HG03135 (cell line): Measurements from ENCODE around the gene NIPAL1.

Experiments
- ATAC-seq: cut with Tn5 transposase; IDR thresholded peaks from one replicate; pipeline ENCODE4 v1.9.1; 2021; ENCODE audit warnings: mild to moderate bottlenecking, moderate library complexity; ENCODE audit not compliant: unreplicated experiment

Gene NIPAL1

DNA sequence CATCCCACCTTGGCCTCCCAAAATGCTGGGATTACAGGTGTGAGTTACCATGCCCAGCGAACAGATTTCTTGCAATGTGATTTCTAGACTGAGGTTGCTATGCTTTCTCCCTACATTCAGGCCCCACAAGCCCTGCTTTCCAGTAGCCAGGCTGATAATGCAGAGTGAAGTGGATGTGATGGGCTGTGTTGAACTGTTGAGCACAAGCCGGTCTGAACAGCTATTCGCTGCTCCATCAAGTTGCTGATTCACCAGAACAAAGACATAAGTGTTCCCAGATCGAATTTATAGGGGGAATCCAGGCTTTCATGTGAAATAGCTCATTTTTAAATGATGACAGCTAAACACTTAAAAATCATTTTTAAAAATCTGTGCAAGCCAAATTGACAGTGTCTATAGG, 8.0 kb downstream of the NIPAL1 start:
- no peak for ATAC-seq

DNA sequence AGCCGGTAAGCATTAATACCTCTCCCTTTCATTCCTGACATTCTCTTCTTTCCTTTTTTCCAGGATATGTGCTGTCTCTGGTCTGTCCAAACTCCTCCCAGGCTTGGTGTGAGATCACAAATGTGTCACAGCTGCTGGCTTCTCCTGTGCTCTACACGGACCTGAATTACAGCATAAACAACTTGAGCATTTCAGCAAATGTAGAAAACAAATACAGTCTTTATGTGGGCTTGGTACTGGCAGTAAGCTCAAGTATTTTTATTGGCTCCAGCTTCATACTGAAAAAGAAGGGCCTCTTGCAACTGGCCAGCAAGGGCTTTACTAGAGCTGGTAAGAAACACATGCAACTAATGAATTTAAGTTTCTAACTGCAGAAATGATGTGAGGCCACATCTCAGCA, 8.4 kb downstream of the NIPAL1 start:
- ATAC-seq = no peak

DNA sequence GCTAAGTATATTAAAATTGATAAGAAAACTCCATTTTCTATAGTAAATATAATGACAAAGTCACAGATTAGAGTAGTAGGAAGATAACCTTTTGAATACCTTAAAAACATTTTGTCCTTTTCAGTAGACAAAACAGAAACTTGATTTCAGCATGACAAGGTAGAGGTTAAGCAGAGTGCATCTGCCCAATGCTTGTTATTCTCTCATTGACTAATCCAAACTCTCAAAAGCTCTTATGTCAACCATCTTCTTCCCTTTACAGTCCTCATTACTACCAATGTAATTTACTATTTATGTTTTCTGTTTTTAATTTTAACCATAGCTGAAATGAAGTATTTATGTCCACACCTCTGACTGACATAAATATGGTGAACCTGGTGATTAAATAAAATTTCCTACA, 11.1 kb downstream of the NIPAL1 start:
- no peak for ATAC-seq

DNA sequence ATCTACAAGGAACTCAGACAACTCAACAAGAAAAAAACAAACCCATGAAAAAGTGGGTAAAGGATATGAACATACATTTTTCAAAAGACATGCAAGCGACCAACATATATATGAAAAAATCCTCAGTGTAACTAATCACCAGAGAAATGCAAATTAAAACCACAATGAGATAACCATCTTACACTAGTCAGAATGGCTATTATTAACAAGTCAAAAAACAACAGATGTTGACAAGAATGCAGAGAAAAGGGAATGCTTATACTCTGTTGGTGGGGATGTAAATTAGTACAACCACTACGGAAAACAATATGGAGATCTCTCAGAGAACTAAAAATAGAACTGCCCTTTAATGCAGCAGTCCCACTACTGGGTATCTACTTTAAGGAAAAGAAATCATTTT, 12.1 kb downstream of the NIPAL1 start:
- ATAC-seq = no peak

DNA sequence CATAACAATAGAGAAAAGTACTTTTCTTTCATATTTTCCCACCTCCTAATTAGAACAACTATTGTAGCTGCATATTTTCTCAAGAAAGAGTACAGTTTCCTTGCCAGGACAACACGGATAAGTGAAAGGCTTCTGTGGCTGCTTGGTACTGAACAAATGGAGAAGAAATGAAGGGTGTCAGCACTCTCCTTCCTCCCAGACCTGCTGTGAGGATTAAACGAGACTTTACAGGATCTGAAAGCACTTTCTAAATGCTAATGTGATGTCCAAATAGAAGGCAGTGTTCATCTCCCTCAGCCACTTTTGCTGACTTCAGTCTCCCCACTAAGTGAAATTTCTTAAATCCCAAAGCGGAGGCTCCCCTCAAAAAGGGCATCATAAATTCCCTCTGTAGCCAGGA, 13.9 kb downstream of the NIPAL1 start:
- no peak for ATAC-seq

DNA sequence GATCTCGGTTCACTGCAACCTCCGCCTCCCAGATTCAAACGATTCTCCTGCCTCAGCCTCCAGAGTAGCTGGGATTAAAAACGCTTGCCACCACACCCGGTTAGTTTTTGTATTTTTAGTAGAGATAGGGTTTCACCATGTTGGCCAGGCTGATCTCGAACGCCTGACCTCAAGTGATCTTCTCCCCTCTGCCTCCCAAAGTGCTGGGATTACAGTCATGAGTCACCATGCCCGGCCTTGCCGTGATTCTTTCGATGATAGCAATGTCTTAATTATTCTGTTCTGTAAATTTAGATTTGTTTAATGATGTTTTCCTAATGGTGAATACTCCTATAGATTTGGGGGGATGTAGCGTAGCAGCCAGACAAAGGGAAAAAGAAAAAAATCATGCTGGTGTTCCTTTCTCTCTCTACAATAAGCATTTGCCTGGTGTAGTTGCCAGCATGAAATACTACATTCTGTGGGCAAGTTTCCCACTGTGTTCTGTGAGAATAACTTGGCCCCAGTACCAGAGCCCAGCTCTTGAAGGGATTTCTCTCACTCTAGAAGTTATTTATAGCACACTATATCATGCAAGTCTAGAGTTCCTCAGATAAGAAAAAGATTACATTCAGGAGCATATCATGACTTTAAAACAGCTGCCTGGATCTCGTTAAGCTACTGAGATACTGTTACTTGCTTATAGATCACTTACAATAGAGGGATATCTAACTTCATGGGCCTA, 15.4 kb downstream of the NIPAL1 start:
- no peak for ATAC-seq

DNA sequence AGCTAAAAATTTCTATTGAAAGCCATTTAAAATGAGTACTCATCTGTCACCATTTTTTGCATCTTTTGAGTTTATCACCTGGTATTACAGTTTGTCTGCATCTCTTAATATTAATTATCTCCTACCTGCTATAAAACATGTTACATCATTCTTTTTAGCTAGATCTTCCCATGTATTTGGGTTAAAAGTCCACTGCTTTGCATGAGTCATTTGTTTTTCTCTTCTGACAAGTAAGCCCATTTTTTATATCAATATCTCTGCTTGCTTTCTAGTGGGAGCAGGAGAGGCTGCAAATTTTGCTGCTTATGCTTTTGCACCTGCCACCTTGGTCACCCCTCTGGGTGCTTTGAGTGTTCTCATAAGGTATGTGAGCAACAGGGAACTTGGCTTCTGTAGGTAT, 16.1 kb downstream of the NIPAL1 start:
- no peak for ATAC-seq

DNA sequence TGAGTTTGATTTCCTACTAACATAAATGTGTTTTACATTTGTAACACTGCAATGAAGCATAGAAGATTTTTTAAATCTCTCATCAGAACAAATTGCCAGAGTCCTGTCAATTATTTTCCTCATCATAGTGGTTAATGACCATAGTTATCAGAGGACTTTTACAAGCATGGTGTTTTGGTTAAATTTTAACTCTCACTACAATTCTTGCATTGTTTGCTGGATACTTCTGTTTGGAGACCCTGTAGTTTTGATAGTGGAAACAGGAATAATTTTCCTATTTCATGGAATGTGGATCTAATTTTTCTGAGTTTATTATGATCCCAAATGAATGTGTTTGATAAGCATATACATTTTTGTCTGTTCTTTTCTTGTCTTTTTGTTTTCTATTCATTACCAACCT, 16.8 kb downstream of the NIPAL1 start:
- no peak for ATAC-seq

DNA sequence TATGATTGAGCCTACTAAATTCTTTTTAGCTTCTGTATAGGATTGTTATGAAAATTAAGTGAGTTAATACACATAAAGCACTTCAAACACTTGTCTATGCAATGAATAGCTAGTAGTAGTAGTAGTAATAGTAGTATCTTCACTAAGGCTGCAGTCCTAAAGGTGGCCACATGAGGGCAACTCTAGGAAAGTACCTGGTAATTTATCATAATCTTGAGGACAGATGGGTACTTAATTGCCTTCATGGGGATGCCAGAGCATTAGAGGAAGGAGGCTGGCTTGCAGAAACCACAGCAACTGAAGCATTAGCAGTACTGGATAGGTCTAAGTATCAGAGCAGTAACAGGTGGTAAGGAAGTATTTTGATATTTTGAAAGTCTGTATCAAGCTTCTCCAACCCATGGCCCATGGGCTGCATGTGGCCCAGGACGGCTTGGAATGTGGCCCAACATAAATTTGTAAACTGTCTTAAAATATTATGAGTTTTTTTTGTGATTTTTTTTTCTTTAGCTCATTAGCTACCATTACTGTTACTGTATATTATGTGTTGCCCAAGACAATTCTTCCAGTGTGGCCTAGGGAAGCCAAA, 17.3 kb downstream of the NIPAL1 start:
- peak; percentile 44 for ATAC-seq

DNA sequence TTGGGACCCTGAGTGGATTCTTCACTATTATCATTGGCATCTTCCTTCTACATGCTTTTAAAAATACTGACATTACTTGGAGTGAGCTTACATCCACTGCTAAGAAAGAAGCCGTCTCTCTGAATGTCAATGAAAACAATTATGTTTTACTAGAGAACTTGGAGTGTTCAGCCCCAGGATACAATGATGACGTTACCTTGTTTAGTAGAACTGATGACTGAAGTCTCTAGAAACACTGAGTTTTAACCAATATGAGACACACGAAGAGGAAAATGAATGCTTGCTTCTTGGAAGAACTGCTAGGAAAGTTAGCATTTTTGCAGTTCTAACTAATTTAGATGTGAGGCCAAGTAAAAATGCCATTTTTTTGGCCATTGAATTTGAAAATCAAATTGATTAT, 19.4 kb downstream of the NIPAL1 start:
- ATAC-seq = no peak

DNA sequence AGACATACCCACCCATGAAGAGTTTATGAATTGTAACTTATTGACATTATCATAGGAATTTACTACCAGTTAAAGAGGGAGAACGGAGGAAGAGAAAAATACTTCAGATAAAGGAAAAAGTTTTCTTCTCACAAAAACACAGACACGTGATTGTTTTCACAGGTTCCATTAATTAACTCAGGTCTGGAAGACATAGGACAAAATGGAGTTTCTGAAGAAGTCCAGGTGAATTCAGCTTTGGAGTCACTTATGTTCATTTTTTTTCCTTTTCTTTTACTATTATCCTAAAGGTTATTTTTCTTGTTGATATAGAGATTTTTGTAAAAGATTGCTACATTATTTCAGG, 20.5 kb downstream of the NIPAL1 start:
- no peak for ATAC-seq

DNA sequence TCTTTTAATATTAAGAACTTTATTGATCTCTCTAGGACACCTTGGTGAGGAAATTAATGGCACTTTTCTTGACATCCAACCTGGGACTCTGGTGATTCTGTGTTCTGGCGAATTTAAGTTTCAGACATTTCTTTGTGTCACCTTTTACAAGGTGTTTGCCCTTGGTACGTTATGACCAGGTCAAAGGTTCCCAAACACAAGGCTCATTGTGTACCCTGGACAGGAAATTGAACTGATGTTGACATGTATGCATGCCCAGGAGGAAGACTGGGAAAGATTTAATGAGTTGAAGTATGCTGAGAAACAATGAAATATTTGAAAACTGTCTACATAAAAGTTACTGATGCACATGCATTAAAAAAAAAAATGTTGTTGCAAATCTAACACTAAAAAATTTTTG, 22.1 kb downstream of the NIPAL1 start:
- ATAC-seq = no peak

DNA sequence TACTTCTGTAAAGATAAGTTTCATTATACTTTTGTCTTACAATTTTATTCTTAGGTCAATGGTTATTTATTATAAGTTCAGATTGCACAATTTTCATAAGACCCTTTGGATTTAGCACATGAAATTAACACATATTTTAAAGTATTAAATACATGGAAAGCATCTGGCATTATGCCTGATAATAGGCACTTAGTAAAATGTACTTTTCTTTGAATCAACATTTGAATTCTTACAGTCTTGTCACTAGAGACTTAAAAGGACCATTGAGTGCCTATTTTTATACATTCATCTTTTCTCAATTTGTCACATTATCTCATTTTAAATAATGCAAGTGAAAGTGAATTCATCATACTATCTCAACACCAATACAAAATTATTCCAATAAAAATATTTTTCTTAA, 23.0 kb downstream of the NIPAL1 start:
- no peak for ATAC-seq

DNA sequence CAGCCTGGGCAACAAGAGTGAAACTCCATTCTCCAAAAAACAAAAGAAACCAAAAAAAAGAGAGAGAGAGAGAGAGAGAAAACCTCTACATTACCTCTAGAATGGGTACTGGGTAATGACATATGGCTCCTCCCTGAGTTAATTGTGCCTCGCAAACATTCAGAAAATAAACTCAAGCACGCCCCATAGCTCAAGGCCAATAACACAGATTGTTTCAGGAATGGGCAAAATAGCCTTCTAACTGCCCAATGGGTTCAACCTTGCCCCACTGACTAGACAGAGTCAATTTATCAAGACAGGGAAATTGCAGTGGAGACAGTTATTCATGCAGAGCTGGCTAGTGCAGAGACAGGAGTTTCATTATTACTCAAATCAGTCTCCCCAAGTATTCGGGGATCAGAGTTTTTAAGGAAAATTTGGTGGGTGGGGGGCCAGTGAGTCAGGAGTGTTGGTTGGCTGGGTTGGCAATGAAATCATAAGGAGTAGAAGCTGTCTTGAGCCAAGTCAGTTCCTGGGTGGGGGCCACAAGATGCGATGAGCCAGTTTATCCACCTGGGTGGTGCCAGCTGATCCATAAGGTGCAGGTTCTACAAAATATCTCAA, 25.1 kb downstream of the NIPAL1 start:
- no peak for ATAC-seq

DNA sequence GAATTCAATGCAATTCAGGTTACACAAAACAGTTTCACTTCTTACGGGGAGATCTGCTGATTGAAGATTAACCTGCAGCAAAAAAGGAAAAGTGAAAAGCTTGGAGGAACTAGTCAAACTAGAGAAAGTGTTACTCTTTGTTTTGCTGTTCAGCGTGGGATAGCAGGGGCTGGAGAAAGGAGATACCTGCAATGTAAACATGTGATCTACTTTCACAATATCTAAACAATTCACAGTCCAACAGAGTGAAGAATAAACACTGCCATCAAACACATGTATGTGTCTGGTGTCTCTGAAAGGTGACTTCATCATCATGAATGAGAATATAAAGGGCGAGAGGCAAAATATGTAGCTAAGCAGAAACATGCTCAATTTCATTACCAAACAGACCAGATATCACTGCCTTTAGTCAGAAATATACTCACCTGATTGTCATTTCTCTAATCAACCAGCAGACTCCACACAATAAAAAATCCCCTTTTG, 26.4 kb downstream of the NIPAL1 start:
- no peak for ATAC-seq

DNA sequence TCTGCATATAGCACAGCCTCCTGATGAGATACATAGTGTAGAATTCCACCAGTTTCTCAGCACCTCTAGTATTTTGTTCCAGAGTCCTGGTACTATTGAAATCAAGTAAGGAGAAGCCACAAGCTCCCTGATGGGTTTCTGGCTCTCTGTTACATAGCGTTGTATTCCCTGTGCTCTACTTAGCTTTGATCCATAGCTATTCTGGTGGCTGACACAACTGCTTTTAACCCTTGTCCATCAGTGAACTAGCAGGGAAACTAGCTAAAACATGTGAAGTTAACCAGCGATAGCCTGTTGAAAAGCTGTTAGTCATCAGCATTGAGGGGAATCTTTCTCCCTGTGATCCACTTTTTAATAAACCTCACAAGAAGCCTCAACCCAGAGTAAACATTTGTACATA, 26.9 kb downstream of the NIPAL1 start:
- ATAC-seq = no peak

DNA sequence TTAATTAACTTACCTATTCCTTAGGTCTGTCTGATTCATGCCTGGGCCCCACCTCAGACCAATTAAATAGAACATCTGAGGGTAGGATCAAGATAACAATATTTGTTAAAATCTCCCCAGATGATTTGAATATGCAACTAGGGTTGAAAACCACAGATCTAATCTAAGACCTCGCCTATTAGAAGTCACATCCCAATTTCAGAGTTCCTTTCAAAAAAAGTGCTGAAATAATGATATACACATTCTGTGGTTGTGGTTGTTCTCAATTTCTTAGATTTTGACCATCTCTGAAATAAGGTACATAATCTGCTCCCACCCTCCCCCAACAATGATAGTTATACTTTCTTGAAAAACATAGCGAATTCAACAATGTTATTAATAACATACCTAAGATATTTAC, 27.7 kb downstream of the NIPAL1 start:
- no peak for ATAC-seq

DNA sequence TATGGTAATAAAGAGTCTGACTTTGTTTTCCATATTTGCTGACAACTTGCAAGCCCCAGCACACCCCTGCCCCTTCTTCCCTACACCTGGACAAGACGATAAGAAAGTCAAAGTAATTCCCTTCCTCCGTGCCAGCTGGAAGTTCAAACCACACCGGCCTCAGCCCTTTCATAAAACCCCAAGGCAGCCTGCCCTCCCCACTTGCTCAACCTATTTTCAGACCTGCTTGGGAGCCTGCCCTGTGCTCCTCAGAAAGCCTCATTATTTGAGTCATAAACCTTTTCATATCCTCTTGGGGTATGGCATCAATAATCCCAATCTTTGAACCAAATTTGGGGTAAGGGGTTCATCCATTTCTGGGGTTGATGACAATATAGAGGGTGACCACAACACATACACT, 29.5 kb downstream of the NIPAL1 start:
- no peak for ATAC-seq

DNA sequence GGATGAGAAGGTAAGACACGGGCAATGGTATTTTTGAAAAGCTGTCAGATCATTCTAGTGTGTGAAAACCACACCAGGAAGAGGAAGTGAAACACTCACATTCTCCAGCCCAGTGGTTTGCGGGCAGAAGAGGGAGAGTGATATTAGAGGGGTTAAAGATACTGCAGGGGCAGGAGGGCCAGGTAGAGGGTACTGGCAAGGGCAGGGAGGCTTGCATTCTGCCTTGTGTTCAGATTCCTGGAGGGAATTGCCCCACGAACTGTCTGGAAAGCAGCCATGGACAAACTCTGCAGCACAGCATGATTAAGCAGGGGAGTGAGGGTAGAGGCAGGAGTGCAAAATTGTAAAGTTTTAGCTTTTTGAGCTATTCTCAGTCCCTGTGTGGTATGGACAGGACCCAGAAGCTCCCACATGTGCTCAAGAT, 30.9 kb downstream of the NIPAL1 start:
- peak; percentile 97 for ATAC-seq

DNA sequence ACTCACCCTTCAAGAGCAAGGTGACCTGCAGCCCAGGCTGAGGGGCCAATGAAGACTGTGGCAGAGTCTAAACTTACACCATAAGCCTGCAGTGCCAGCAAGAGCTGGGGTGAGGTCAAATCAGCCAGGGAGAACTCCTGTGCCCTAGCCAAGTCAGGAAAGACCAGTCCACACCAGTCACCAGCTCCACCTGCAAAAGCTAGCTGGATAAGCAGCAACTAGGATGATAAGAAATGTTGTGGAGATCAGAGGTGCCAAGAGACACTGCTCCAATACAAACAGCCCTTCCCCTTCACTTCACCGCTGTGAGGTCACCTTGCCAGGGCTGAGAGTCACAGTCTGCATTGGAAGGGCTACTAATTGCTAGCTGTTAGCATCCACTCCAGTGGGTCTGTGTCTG, 31.3 kb downstream of the NIPAL1 start:
- peak; percentile 8 for ATAC-seq

DNA sequence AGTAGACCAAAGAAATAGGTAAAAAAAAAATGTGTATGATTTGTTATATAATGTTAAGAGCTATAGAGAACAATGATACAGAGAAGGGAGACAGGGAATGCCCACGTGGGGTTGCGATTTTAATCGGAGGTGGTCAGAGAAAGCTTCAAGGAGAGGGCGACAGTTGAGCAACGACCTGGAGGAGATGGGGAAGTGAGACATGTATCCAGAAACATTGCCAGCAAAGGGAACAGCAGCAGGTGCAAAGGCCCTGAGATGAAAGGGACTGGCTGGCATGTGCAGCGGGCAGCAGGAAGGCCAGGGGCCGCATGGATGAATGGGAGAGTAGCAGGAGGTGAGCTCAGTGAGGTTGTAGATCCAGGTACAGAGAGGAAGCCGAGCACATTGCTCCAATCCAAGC, 32.9 kb downstream of the NIPAL1 start:
- no peak for ATAC-seq

DNA sequence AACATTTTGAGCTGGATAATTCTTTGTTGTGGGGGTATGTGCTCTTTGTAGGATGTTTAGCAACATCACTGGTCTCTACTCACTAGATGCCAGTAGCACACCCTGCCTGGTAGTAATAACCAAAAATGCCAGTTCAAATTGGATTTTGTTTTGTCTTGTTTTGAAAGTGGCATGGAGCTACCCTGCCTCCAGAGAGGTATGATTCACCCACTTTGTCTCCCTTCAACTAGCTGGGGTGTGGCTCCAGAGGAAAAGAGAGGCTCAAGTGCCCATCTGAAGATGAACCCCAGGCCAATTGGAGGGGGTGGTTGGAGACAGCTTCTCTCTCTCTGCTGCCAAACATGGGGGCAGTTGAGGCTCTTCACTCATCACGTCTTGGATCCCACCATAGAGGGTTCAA, 34.5 kb downstream of the NIPAL1 start:
- no peak for ATAC-seq
